HL-60 (cell line): ENCODE measurements around the gene TOX2.

Experiments used
- GABPA ChIP-seq: IDR thresholded peaks from 2 replicates; pipeline ENCODE4 v1.6.1; 2012; ENCODE audit warnings: low read depth
- POLR2AphosphoS5 ChIP-seq: IDR thresholded peaks from 2 replicates; pipeline ENCODE4 v1.6.1; 2012; ENCODE audit warnings: low read depth
- SPI1 ChIP-seq: IDR thresholded peaks from 2 replicates; pipeline ENCODE4 v1.6.1; 2012; ENCODE audit warnings: low read depth, mild to moderate bottlenecking, borderline replicate concordance
- TF ChIP-seq, protein P1 (sequence below): IDR thresholded peaks from one replicate; pipeline ENCODE4 v1.5.1; 2011; ENCODE audit warnings: low read length, control low read depth, inconsistent platforms; ENCODE audit not compliant: insufficient read depth
- TF ChIP-seq, protein P2 (sequence below): IDR thresholded peaks from 2 replicates; pipeline ENCODE4 v1.6.1; 2012; ENCODE audit warnings: low read depth; ENCODE audit not compliant: insufficient replicate concordance

DNA sequence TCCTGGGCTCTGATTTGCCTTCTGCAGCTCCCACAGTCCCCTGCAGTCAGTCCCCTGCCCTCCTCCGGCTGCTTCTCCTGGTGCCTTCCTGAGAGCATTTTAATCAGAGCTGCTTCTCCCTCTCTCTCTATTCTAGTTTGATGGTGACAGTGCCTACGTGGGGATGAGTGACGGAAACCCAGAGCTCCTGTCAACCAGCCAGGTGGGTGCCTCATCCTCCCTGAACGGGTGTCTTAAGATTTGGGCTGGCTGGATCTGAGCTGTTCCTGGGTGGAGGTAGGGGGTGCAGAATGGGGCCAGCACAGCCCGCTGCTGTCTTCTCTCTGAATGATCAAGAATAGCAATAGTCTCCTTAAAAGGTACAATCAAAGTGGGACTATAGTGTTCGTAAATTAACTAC lies 58.6 kb downstream of the TOX2 start:
- TF ChIP-seq, protein P1, sequence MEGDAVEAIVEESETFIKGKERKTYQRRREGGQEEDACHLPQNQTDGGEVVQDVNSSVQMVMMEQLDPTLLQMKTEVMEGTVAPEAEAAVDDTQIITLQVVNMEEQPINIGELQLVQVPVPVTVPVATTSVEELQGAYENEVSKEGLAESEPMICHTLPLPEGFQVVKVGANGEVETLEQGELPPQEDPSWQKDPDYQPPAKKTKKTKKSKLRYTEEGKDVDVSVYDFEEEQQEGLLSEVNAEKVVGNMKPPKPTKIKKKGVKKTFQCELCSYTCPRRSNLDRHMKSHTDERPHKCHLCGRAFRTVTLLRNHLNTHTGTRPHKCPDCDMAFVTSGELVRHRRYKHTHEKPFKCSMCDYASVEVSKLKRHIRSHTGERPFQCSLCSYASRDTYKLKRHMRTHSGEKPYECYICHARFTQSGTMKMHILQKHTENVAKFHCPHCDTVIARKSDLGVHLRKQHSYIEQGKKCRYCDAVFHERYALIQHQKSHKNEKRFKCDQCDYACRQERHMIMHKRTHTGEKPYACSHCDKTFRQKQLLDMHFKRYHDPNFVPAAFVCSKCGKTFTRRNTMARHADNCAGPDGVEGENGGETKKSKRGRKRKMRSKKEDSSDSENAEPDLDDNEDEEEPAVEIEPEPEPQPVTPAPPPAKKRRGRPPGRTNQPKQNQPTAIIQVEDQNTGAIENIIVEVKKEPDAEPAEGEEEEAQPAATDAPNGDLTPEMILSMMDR: no peak
- TF ChIP-seq POLR2AphosphoS5 (no peak), GABPA (no peak), SPI1 (no peak)
- TF ChIP-seq, protein P2, sequence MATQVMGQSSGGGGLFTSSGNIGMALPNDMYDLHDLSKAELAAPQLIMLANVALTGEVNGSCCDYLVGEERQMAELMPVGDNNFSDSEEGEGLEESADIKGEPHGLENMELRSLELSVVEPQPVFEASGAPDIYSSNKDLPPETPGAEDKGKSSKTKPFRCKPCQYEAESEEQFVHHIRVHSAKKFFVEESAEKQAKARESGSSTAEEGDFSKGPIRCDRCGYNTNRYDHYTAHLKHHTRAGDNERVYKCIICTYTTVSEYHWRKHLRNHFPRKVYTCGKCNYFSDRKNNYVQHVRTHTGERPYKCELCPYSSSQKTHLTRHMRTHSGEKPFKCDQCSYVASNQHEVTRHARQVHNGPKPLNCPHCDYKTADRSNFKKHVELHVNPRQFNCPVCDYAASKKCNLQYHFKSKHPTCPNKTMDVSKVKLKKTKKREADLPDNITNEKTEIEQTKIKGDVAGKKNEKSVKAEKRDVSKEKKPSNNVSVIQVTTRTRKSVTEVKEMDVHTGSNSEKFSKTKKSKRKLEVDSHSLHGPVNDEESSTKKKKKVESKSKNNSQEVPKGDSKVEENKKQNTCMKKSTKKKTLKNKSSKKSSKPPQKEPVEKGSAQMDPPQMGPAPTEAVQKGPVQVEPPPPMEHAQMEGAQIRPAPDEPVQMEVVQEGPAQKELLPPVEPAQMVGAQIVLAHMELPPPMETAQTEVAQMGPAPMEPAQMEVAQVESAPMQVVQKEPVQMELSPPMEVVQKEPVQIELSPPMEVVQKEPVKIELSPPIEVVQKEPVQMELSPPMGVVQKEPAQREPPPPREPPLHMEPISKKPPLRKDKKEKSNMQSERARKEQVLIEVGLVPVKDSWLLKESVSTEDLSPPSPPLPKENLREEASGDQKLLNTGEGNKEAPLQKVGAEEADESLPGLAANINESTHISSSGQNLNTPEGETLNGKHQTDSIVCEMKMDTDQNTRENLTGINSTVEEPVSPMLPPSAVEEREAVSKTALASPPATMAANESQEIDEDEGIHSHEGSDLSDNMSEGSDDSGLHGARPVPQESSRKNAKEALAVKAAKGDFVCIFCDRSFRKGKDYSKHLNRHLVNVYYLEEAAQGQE: no peak
